Uterus (tissue), 2 donors: ENCODE results near the gene GYPE.
"Not testable (repeated sequence)": the region's sequence is repeated elsewhere in the genome, so short reads cannot be mapped to it uniquely, and the experiment has no call there.

Source experiments
- POLR2A ChIP-seq, 2 donors: fragments of 450-650 bp; IDR thresholded peaks; one replicate each; pipeline ENCODE4 v1.6.1; 2016; ENCODE audit warnings: antibody characterized with exemption in 2 of 2, mild to moderate bottlenecking in 1 of 2, moderate library complexity in 1 of 2
- TF ChIP-seq, protein P1 (sequence below), 4 experiments: fragments of 200-600 bp in 2 of 4; fragments of 450-650 bp in 2 of 4; sonication (generic) in 2 of 4; IDR thresholded peaks; one replicate each; pipeline ENCODE4 v1.5.1; 2016 to 2019; ENCODE audit warnings: antibody characterized with exemption in 4 of 4, mild to moderate bottlenecking in 2 of 4, moderate library complexity in 1 of 4

DNA sequence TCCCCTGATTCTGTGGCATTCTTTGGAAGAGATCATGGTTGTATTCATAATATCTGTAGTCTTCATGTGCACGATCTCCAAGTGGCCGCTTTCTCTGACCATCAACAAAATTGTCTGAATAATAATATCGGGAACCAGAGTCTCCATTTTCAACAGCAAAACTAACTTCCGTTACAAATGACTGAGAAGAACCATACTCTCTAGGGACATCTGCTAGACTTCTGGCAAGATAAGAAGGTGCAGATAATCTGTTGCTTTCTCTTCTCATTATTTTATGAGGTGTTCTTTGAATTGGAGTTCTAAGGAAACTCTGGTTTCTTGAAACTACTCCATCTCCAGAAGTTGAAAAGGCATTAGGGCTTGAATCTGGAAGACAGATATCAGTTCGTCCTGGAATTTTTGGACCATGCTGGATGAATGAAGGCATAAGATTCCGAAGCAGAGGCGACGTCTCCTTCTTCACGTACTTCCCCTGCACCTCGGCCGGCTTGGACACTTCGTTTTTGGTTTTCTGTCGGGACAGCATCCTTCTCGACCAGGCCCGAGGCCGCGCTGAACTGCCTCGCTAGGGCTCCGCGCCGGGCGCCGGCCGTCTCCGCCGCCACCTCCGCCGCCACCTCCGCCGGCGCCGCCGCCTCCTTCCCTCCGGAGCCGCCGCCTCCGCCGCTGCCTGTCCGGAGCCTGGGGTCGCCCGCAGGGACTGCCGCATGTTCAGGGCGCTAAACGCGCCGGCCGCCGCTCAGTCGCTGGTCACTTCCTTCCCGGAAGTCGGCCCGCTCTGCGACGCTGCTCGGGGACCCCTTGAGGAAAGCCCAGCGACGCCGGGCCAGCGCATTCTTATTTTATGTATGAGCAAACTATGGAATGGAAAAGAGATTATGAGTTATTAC lies 6.4 kb upstream of the GYPE start:
- TF ChIP-seq, protein P1, sequence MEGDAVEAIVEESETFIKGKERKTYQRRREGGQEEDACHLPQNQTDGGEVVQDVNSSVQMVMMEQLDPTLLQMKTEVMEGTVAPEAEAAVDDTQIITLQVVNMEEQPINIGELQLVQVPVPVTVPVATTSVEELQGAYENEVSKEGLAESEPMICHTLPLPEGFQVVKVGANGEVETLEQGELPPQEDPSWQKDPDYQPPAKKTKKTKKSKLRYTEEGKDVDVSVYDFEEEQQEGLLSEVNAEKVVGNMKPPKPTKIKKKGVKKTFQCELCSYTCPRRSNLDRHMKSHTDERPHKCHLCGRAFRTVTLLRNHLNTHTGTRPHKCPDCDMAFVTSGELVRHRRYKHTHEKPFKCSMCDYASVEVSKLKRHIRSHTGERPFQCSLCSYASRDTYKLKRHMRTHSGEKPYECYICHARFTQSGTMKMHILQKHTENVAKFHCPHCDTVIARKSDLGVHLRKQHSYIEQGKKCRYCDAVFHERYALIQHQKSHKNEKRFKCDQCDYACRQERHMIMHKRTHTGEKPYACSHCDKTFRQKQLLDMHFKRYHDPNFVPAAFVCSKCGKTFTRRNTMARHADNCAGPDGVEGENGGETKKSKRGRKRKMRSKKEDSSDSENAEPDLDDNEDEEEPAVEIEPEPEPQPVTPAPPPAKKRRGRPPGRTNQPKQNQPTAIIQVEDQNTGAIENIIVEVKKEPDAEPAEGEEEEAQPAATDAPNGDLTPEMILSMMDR (IDR thresholded peaks at IDR 0.05), result not testable (repeated sequence)
- not testable (repeated sequence) for TF ChIP-seq POLR2A (IDR thresholded peaks at IDR 0.05)
